H9 (cell line): ENCODE measurements around the gene CASP6. TPM values are rescaled to one million over a fixed set of nuclear protein-coding genes. Genes with fewer than 3 reads are reported as not detected.

Source experiments
- DNase-seq: peaks from one replicate; pipeline ENCODE4 v3.0.0-alpha.2; 2017
- H2AFZ ChIP-seq: one replicate; pipeline ENCODE4 v1.6.1; 2013; ENCODE audit warnings: mild to moderate bottlenecking, low read length, control low read depth, moderate library complexity
- H2AK5ac ChIP-seq: 2 replicates; pipeline ENCODE4 v1.6.1; 2013; ENCODE audit warnings: low read length, control low read depth, mixed read lengths; ENCODE audit not compliant: insufficient read length
- H2BK120ac ChIP-seq: one replicate; pipeline ENCODE4 v1.6.1; 2013; ENCODE audit warnings: low read depth, mild to moderate bottlenecking, low read length, control low read depth, inconsistent platforms; ENCODE audit not compliant: poor library complexity, severe bottlenecking
- H2BK12ac ChIP-seq: 2 replicates; pipeline ENCODE4 v1.6.1; 2013; ENCODE audit warnings: low read length, control low read depth, mixed read lengths, low read depth; ENCODE audit not compliant: insufficient read length
- H2BK15ac ChIP-seq: 2 replicates; pipeline ENCODE4 v1.6.1; 2013; ENCODE audit warnings: low read depth, low read length, control low read depth
- H2BK20ac ChIP-seq: one replicate; pipeline ENCODE4 v1.6.1; 2013; ENCODE audit warnings: low read depth, mild to moderate bottlenecking, low read length, control low read depth, inconsistent platforms; ENCODE audit not compliant: poor library complexity, severe bottlenecking
- H2BK5ac ChIP-seq: 2 replicates; pipeline ENCODE4 v1.6.1; 2013; ENCODE audit warnings: low read length, control low read depth, mixed read lengths; ENCODE audit not compliant: insufficient read length
- H3K14ac ChIP-seq: 2 replicates; pipeline ENCODE4 v1.6.1; 2013; ENCODE audit warnings: low read length, control low read depth; ENCODE audit not compliant: insufficient read depth
- H3K18ac ChIP-seq: 2 replicates; pipeline ENCODE4 v1.6.1; 2013; ENCODE audit warnings: low read depth, mild to moderate bottlenecking, mixed read lengths, low read length, control low read depth; ENCODE audit not compliant: insufficient read length
- H3K23ac ChIP-seq: 2 replicates; pipeline ENCODE4 v1.6.1; 2013; ENCODE audit warnings: low read length, control low read depth, mixed read lengths, low read depth; ENCODE audit not compliant: insufficient read length
- H3K23me2 ChIP-seq: 2 replicates; pipeline ENCODE4 v1.6.1; 2013; ENCODE audit warnings: low read depth, mild to moderate bottlenecking, mixed read lengths, low read length, control low read depth; ENCODE audit not compliant: insufficient read length, poor library complexity, severe bottlenecking
- H3K27ac ChIP-seq: 2 replicates; pipeline ENCODE4 v1.5.1; 2013; ENCODE audit warnings: low read length, control low read depth, mixed read lengths, low read depth; ENCODE audit not compliant: insufficient read length
- H3K27me3 ChIP-seq: 2 replicates; pipeline ENCODE4 v1.6.1; 2013; ENCODE audit warnings: low read length, control low read depth, inconsistent platforms; ENCODE audit not compliant: insufficient read depth
- H3K4ac ChIP-seq: 2 replicates; pipeline ENCODE4 v1.6.1; 2013; ENCODE audit warnings: low read depth, mild to moderate bottlenecking, control low read depth, inconsistent platforms, low read length, moderate library complexity
- H3K4me1 ChIP-seq: 2 replicates; pipeline ENCODE4 v1.6.1; 2013; ENCODE audit warnings: low read length, control low read depth, inconsistent platforms; ENCODE audit not compliant: insufficient read depth
- H3K4me2 ChIP-seq: 2 replicates; pipeline ENCODE4 v1.6.1; 2013; ENCODE audit warnings: low read length, control low read depth, mixed read lengths; ENCODE audit not compliant: insufficient read length, insufficient read depth
- H3K56ac ChIP-seq: 2 replicates; pipeline ENCODE4 v1.6.1; 2013; ENCODE audit warnings: low read depth, mild to moderate bottlenecking, mixed read lengths, low read length, control low read depth; ENCODE audit not compliant: insufficient read length
- H3K79me1 ChIP-seq: 2 replicates; pipeline ENCODE4 v1.6.1; 2013; ENCODE audit warnings: low read depth, mild to moderate bottlenecking, moderate library complexity, low read length, control low read depth, inconsistent platforms; ENCODE audit not compliant: insufficient read depth, poor library complexity, severe bottlenecking
- H3K79me2 ChIP-seq: 2 replicates; pipeline ENCODE4 v1.6.1; 2013; ENCODE audit warnings: low read length, control low read depth, inconsistent platforms; ENCODE audit not compliant: insufficient read depth
- H3K9ac ChIP-seq: 2 replicates; pipeline ENCODE4 v1.6.1; 2013; ENCODE audit warnings: low read length, control low read depth, mixed read lengths; ENCODE audit not compliant: insufficient read length; ENCODE audit errors: extremely low read depth
- H3K9me3 ChIP-seq: one replicate; pipeline ENCODE4 v1.6.1; 2013; ENCODE audit warnings: low read depth, low read length, inconsistent platforms; ENCODE audit not compliant: control insufficient read depth
- H3T11ph ChIP-seq: one replicate; pipeline ENCODE4 v1.6.1; 2013; ENCODE audit warnings: mild to moderate bottlenecking, low read length, control low read depth, inconsistent platforms
- H4K20me1 ChIP-seq: one replicate; pipeline ENCODE4 v1.6.1; 2013; ENCODE audit not compliant: control insufficient read depth, insufficient read length, insufficient read depth
- H4K5ac ChIP-seq: 2 replicates; pipeline ENCODE4 v1.6.1; 2013; ENCODE audit warnings: low read depth, mild to moderate bottlenecking, mixed read lengths, low read length, control low read depth; ENCODE audit not compliant: insufficient read length
- H4K8ac ChIP-seq: replicated peaks from 2 replicates; pipeline ENCODE4 v1.6.1; 2013; ENCODE audit warnings: low read length, control low read depth, mixed read lengths, low read depth; ENCODE audit not compliant: insufficient read length
- H4K91ac ChIP-seq: 2 replicates; pipeline ENCODE4 v1.6.1; 2013; ENCODE audit warnings: low read depth, mild to moderate bottlenecking, moderate library complexity, mixed read lengths, low read length, control low read depth; ENCODE audit not compliant: insufficient read length
- H3K27ac Mint-ChIP-seq, 3 experiments: 2 replicates in 2 of 3; 3 replicates in 1 of 3; pipeline ENCODE4 v1.8.0; 2020 to 2021; ENCODE audit warnings: mixed read lengths in 3 of 3, mild to moderate bottlenecking in 1 of 3, moderate library complexity in 1 of 3
- H3K27me3 Mint-ChIP-seq: 2 replicates; pipeline ENCODE4 v1.8.0; 2021; ENCODE audit warnings: low read depth, mild to moderate bottlenecking, moderate library complexity, mixed read lengths
- H3K36me3 Mint-ChIP-seq, 3 experiments: 2 replicates in 2 of 3; 3 replicates in 1 of 3; pipeline ENCODE4 v1.8.0; 2020 to 2021; ENCODE audit warnings: low read depth in 3 of 3, mixed read lengths in 3 of 3; ENCODE audit not compliant: insufficient read depth in 1 of 3
- H3K4me1 Mint-ChIP-seq, 2 experiments: 2 replicates each; pipeline ENCODE4 v1.8.0; 2020; ENCODE audit warnings: mixed read lengths in 2 of 2
- H3K4me3 Mint-ChIP-seq, 2 experiments: 2 replicates in 1 of 2; 3 replicates in 1 of 2; pipeline ENCODE4 v1.8.0; 2020 to 2021; ENCODE audit warnings: mild to moderate bottlenecking in 2 of 2, mixed read lengths in 2 of 2, moderate library complexity in 1 of 2
- H3K9me3 Mint-ChIP-seq, 2 experiments: 2 replicates in 1 of 2; 3 replicates in 1 of 2; pipeline ENCODE4 v1.8.0; 2020; ENCODE audit warnings: mild to moderate bottlenecking in 2 of 2, mixed read lengths in 2 of 2, moderate library complexity in 1 of 2
- CTCF ChIP-seq: fragments of 200-600 bp; sonication (generic); conservative IDR thresholded peaks from 3 replicates; pipeline ENCODE4 v1.8.0; 2021; ENCODE audit warnings: antibody characterized with exemption, mild to moderate bottlenecking
- WGBS: extraction: QIAGEN DNeasy Blood & Tissue Kit; methylation state at CpG from one replicate; pipeline ENCODE4 v1.1.7; 2013; ENCODE audit warnings: missing lambda C conversion rate, low lambda C conversion rate, mixed read lengths; ENCODE audit not compliant: insufficient read length; ENCODE audit errors: extremely low coverage; 5-methylcytosine and 5-hydroxymethylcytosine counted together
- total RNA-seq: library from RNA; stranded (reverse); gene quantifications from 2 replicates; pipeline ENCODE4 v1.2.1, GENCODE V29; 2021

The CASP6 gene
- total RNA-seq, 1 experiment from 2014 or later = 25.2 TPM

- H3K18ac ChIP-seq = no peak overlapping the region
- H3K9me3 ChIP-seq = no peaks in the 10 kb centered on the region
- H2BK120ac ChIP-seq = no peak overlapping the region
- TF ChIP-seq CTCF = no peak
- Mint-ChIP-seq H3K4me3 (no peak overlapping the region), H3K9me3 (no peaks in the 10 kb centered on the region), H3K4me1 (peaks cover 4 to 6% of the 10 kb centered on the region in 2 experiments), H3K36me3 (peaks cover 12 to 27% (median 24%) of the 10 kb centered on the region in 3 experiments; a peak in 6 of 7 replicates), H3K27me3 (no peaks in the 10 kb centered on the region), H3K27ac (no peak overlapping the region)
- no peak overlapping the region for H3K9ac ChIP-seq
- H3K23me2 ChIP-seq = no peaks in the 10 kb centered on the region
- H4K8ac ChIP-seq = no peak overlapping the region
- no CpG with 5 or more reads among the region's 2 CpGs for WGBS
- H3K79me2 ChIP-seq = peaks cover 17% of the 10 kb centered on the region; the same call in 1 of the 2 replicates
- no peaks in the 10 kb centered on the region for H3K79me1 ChIP-seq
- no peaks in the 10 kb centered on the region for H3K27me3 ChIP-seq
- H4K20me1 ChIP-seq = no peaks in the 10 kb centered on the region
- H4K91ac ChIP-seq = no peak overlapping the region
- no peak overlapping the region for H3K14ac ChIP-seq
- no peak overlapping the region for H2BK20ac ChIP-seq
- no peak overlapping the region for H3K27ac ChIP-seq
- no peak overlapping the region for H2BK15ac ChIP-seq
- no peak overlapping the region for H2BK5ac ChIP-seq
- no peak overlapping the region for H2AK5ac ChIP-seq
- no peak overlapping the region for H3K4me2 ChIP-seq
- H3T11ph ChIP-seq = no peak overlapping the region
- H3K56ac ChIP-seq = no peak overlapping the region
- no peak overlapping the region for H4K5ac ChIP-seq
- H2BK12ac ChIP-seq = no peak overlapping the region
- no peak overlapping the region for H2AFZ ChIP-seq
- no peaks in the 10 kb centered on the region for H3K4me1 ChIP-seq
- DNase-seq = no peak
- no peak overlapping the region for H3K23ac ChIP-seq
- H3K4ac ChIP-seq = no peak overlapping the region
Observed at GRCh38 chr4:109723110-109723509, 19.9 kb upstream of the CASP6 start.
